ENCODE data around the gene PPP2R5E. TPM values are rescaled to one million over a fixed set of nuclear protein-coding genes. Genes with fewer than 3 reads are reported as not detected.

PPP2R5E gene
- total and polyA plus RNA-seq, 3 donors from 2014 or later, result 18.8 to 33.6 (median 21.6) TPM

DNA sequence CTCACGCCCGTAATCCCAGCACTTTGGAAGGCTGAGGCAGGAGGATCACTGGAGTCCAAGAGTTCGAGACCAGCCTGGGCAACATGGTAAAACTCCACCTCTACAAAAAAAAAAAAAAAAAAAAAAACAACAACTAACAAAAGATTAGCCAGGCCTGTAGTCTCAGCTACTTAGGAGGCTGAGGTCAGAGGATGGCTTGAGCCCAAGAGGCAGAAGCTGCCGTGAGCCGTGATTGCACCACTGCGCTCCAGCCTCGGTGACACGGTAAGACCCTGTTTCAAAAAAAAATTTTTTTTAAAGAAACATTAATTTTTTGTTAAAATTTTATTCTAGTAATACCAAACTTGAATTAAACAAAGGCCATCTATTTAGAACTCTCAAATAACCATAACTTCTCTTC, 77.8 kb downstream of the PPP2R5E start:
- intact Hi-C loops (cut with DNase I; ENCODE audit: low total_unique reads), result no loop called here
- Histone ChIP-seq H3K9me3 (no peaks in the 10 kb centered on the region), H3K4me1 (no peaks in the 10 kb centered on the region), H3K4me3 (no peak overlapping the region), H3K27ac (no peak overlapping the region), H3K27me3 (no peaks in the 10 kb centered on the region), H3K36me3 (ENCODE audit: low read depth, missing control alignments) (no peaks in the 10 kb centered on the region)
- 90 to 94% methylated on average over 8 of the region's 8 CpGs for WGBS, 2 donors
- no peak for DNase-seq
- no peak for TF ChIP-seq POLR2A (IDR thresholded peaks at IDR 0.05)
- TF ChIP-seq, protein P1, sequence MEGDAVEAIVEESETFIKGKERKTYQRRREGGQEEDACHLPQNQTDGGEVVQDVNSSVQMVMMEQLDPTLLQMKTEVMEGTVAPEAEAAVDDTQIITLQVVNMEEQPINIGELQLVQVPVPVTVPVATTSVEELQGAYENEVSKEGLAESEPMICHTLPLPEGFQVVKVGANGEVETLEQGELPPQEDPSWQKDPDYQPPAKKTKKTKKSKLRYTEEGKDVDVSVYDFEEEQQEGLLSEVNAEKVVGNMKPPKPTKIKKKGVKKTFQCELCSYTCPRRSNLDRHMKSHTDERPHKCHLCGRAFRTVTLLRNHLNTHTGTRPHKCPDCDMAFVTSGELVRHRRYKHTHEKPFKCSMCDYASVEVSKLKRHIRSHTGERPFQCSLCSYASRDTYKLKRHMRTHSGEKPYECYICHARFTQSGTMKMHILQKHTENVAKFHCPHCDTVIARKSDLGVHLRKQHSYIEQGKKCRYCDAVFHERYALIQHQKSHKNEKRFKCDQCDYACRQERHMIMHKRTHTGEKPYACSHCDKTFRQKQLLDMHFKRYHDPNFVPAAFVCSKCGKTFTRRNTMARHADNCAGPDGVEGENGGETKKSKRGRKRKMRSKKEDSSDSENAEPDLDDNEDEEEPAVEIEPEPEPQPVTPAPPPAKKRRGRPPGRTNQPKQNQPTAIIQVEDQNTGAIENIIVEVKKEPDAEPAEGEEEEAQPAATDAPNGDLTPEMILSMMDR (IDR thresholded peaks at IDR 0.05), result no peak

DNA sequence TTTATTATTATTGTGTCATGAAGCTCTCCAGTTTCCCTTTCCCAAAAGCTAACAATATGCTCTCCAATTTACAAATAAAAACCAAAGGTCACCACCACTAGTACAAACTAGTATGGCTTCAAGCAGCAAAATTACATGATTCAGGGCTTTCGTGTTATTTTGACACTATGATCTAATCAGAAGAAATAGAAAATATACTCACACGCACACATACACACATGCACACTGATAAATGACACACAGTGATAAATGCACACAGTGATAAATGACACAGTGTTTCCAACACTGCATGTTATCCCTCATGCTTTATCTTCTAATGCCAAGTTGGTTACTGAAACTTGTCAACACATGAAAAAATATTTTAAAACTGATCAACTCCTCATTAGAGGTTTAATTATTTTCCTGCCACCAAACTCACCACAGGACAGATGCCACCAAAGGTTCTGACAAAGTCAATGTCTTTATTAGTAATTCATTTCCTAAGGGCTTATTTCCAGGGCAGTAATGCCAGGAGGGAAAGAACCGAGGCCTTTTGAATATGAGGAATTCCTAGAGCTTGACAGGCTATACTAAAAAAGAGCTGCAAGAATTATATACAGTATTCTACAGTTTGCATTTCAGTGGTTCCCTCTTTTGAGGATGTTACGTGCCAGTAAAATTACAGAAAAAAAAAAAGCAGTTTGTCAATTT, 82.4 kb downstream of the PPP2R5E start:
- H3K27me3 ChIP-seq, result no peaks in the 10 kb centered on the region
- no peak for TF ChIP-seq POLR2A (IDR thresholded peaks at IDR 0.05)
- TF ChIP-seq, protein P1 (IDR thresholded peaks at IDR 0.05), result no peak
- no peaks in the 10 kb centered on the region for H3K9me3 ChIP-seq
- 75 to 76% methylated on average over 4 of the region's 4 CpGs for WGBS, 2 donors
- no peak for DNase-seq
- no peaks in the 10 kb centered on the region for H3K36me3 ChIP-seq (ENCODE audit: low read depth, missing control alignments)
- H3K4me1 ChIP-seq, result no peaks in the 10 kb centered on the region
- H3K27ac ChIP-seq, result no peak overlapping the region
- H3K4me3 ChIP-seq, result no peak overlapping the region
- intact Hi-C loops (cut with DNase I; ENCODE audit: low total_unique reads), result no loop called here

DNA sequence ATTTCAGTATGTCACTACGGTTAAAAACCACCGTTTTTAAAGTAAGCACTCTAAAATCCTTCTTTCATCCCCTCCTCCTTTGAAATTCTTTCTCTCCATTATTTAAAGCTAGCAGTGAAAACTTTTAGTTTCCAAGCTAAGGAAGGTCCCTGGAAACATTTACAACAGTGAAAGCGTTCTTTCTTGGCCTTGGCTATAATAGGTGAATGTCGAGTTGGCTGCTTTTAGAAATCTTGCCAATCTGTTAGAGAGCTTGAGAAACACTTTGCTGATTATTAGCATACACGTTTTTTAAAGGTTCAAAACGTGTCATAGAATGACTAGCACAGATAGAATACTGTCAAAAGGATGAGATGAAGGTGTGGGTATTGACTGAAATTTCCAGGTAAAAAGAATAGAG, 83.4 kb downstream of the PPP2R5E start:
- WGBS, 2 donors, result 46 to 57% methylated on average over 6 of the region's 6 CpGs

DNA sequence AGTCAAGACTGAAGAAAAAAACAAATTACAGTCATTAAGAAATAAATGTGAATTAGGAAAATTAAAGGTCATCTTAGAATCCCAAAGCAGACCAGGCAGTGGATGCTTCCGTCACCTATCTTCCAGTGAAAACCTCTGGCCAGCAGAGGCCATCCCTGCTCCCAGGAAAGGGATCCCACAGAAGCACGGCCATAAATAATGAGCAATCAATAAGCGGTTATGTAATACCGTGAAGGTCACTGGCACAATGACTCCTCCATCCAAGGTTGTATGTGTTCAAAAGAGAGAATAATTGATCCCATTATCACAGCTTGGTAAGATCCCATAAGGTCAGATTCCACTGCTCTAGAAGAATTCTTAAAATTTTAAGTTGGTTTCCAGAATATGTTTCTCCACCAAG, 85.7 kb downstream of the PPP2R5E start:
- H3K36me3 ChIP-seq (ENCODE audit: low read depth, missing control alignments), result no peaks in the 10 kb centered on the region
- H3K27me3 ChIP-seq, result no peaks in the 10 kb centered on the region
- H3K27ac ChIP-seq, result no peak overlapping the region
- no peaks in the 10 kb centered on the region for H3K9me3 ChIP-seq
- TF ChIP-seq, protein P1 (IDR thresholded peaks at IDR 0.05), result no peak
- TF ChIP-seq POLR2A (IDR thresholded peaks at IDR 0.05), result no peak
- H3K4me3 ChIP-seq, result no peak overlapping the region
- intact Hi-C loops (cut with DNase I; ENCODE audit: low total_unique reads), result no loop called here
- no peak for DNase-seq
- 81 to 93% methylated on average over 4 of the region's 4 CpGs for WGBS, 2 donors
- no peaks in the 10 kb centered on the region for H3K4me1 ChIP-seq

More for the DNA sequence above, 83.4 kb downstream of the PPP2R5E start:
- H3K27me3 ChIP-seq, result no peaks in the 10 kb centered on the region
- no peak overlapping the region for H3K27ac ChIP-seq
- no peak for DNase-seq
- H3K9me3 ChIP-seq, result no peaks in the 10 kb centered on the region
- TF ChIP-seq, protein P1 (IDR thresholded peaks at IDR 0.05), result no peak
- no peak for TF ChIP-seq POLR2A (IDR thresholded peaks at IDR 0.05)
- no peaks in the 10 kb centered on the region for H3K36me3 ChIP-seq (ENCODE audit: low read depth, missing control alignments)
- intact Hi-C loops (cut with DNase I; ENCODE audit: low total_unique reads), result no loop called here
- no peaks in the 10 kb centered on the region for H3K4me1 ChIP-seq
- no peak overlapping the region for H3K4me3 ChIP-seq

All from testis (tissue), 3 donors.